Loucy (cell line): ENCODE data around the gene CHST7.

Experiments
- H2AFZ ChIP-seq: fragments of 200-600 bp; sonication (generic); 2 replicates; pipeline ENCODE4 v1.6.0; 2016; ENCODE audit warnings: antibody characterized with exemption, mild to moderate bottlenecking, low read length, moderate library complexity
- H3F3A ChIP-seq: fragments of 200-600 bp; 2 replicates; pipeline ENCODE4 v1.6.0; 2016; ENCODE audit warnings: antibody characterized with exemption, low read depth, mild to moderate bottlenecking
- H3K27me3 ChIP-seq: fragments of 200-600 bp; sonication (generic); 2 replicates; pipeline ENCODE4 v1.6.1; 2014; ENCODE audit warnings: low read length, mild to moderate bottlenecking; ENCODE audit not compliant: insufficient read depth, poor library complexity, severe bottlenecking
- H3K36me3 ChIP-seq: fragments of 200-600 bp; sonication (generic); 2 replicates; pipeline ENCODE4 v1.6.1; 2016; ENCODE audit warnings: low read length; ENCODE audit not compliant: insufficient read depth
- H3K4me1 ChIP-seq: fragments of 200-600 bp; sonication (generic); 2 replicates; pipeline ENCODE4 v1.5.1; 2014; ENCODE audit warnings: low read length, mild to moderate bottlenecking; ENCODE audit not compliant: insufficient read depth, poor library complexity, severe bottlenecking
- H3K4me2 ChIP-seq: fragments of 200-600 bp; sonication (generic); 2 replicates; pipeline ENCODE4 v1.6.0; 2014; ENCODE audit warnings: antibody characterized with exemption, low read length, low read depth, mild to moderate bottlenecking; ENCODE audit not compliant: poor library complexity, severe bottlenecking
- H3K4me3 ChIP-seq: fragments of 200-600 bp; sonication (generic); 2 replicates; pipeline ENCODE4 v1.5.1; 2014; ENCODE audit warnings: low read length, mild to moderate bottlenecking, mixed read lengths; ENCODE audit not compliant: poor library complexity, severe bottlenecking
- H3K79me2 ChIP-seq: fragments of 200-600 bp; sonication (generic); 2 replicates; pipeline ENCODE4 v1.6.1; 2014; ENCODE audit warnings: low read length; ENCODE audit not compliant: insufficient read depth
- H3K9ac ChIP-seq: fragments of 200-600 bp; sonication (generic); 2 replicates; pipeline ENCODE4 v1.6.0; 2014; ENCODE audit warnings: mild to moderate bottlenecking, low read depth, low read length, moderate library complexity; ENCODE audit not compliant: poor library complexity, severe bottlenecking
- H3K9me2 ChIP-seq: fragments of 200-600 bp; sonication (generic); replicated peaks from 2 replicates; pipeline ENCODE4 v1.6.1; 2016; ENCODE audit warnings: low read depth, low read length, mixed read lengths
- H3K9me3 ChIP-seq: fragments of 200-600 bp; sonication (generic); 2 replicates; pipeline ENCODE4 v1.6.1; 2014; ENCODE audit warnings: mild to moderate bottlenecking, antibody characterized with exemption, low read length, low read depth; ENCODE audit not compliant: insufficient read depth
- H4K20me1 ChIP-seq: fragments of 200-600 bp; sonication (generic); 2 replicates; pipeline ENCODE4 v1.6.0; 2014; ENCODE audit warnings: antibody characterized with exemption, low read length, mild to moderate bottlenecking; ENCODE audit not compliant: insufficient read depth, poor library complexity, severe bottlenecking
- EZH2phosphoT487 ChIP-seq: fragments of 200-600 bp; IDR thresholded peaks from 2 replicates; pipeline ENCODE4 v1.6.1; 2018; ENCODE audit warnings: antibody characterized with exemption, mild to moderate bottlenecking, moderate library complexity, borderline replicate concordance
- TF ChIP-seq, protein P1 (sequence below): fragments of 200-600 bp; sonication (generic); conservative IDR thresholded peaks from 2 replicates; pipeline ENCODE4 v1.5.1; 2014; ENCODE audit warnings: mild to moderate bottlenecking, antibody characterized with exemption, low read length

CHST7 gene

DNA sequence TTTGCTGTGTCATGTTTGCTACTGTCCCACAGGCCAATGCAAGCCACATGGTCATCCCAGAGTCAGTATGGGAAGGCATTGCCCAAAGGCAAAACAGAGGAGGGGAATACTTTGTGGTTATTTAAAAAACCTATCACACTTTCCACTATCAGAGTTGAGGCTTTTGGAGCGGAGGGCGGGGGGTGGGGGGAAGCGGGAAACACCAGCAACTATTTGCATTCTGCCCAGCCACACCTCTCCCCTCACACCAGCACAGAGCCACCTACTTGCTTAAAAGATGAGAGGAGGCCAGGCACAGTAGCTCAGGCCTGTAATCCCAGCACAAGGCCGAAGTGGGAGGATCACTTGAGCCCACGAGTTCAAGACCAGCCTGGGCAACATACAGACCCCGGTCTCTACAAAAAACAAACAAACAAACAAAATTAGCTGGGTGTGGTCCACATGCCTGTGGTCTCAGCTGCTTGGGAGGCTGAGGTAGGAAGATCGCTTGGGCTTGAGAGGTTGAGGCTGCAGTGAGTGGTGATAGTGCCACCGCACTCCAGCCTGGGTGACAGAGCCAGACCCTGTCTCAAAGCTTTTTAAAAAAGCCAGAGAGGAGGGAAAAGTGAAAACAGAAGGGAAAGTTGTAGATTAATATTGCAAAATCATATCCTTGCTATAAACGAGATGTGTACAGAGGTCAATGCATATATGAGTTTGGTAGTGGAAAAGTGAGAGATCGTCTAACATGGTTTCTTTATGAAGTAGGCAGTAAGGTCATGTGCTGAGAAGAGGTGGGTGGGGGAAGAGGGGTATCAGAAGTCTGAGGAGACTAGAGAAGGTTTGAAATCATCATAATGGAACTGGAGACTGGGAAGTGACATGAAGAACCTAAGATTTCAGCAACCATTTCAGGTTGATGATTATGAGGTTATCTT is 1.9 kb upstream of the CHST7 start:
- no peak overlapping the region for H2AFZ ChIP-seq
- H4K20me1 ChIP-seq, result no peaks in the 10 kb centered on the region
- H3K36me3 ChIP-seq, result no peaks in the 10 kb centered on the region
- no peaks in the 10 kb centered on the region for H3K9me2 ChIP-seq
- no peaks in the 10 kb centered on the region for H3F3A ChIP-seq
- no peaks in the 10 kb centered on the region for H3K9me3 ChIP-seq
- TF ChIP-seq EZH2phosphoT487, result no peak
- TF ChIP-seq, protein P1, sequence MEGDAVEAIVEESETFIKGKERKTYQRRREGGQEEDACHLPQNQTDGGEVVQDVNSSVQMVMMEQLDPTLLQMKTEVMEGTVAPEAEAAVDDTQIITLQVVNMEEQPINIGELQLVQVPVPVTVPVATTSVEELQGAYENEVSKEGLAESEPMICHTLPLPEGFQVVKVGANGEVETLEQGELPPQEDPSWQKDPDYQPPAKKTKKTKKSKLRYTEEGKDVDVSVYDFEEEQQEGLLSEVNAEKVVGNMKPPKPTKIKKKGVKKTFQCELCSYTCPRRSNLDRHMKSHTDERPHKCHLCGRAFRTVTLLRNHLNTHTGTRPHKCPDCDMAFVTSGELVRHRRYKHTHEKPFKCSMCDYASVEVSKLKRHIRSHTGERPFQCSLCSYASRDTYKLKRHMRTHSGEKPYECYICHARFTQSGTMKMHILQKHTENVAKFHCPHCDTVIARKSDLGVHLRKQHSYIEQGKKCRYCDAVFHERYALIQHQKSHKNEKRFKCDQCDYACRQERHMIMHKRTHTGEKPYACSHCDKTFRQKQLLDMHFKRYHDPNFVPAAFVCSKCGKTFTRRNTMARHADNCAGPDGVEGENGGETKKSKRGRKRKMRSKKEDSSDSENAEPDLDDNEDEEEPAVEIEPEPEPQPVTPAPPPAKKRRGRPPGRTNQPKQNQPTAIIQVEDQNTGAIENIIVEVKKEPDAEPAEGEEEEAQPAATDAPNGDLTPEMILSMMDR, result no peak
- H3K4me3 ChIP-seq, result no peak overlapping the region
- H3K27me3 ChIP-seq, result no peaks in the 10 kb centered on the region
- peaks cover 3% of the 10 kb centered on the region for H3K79me2 ChIP-seq
- no peak overlapping the region for H3K9ac ChIP-seq
- peak overlapping the region; percentile 90 for H3K4me2 ChIP-seq
- peaks cover 15% of the 10 kb centered on the region for H3K4me1 ChIP-seq

DNA sequence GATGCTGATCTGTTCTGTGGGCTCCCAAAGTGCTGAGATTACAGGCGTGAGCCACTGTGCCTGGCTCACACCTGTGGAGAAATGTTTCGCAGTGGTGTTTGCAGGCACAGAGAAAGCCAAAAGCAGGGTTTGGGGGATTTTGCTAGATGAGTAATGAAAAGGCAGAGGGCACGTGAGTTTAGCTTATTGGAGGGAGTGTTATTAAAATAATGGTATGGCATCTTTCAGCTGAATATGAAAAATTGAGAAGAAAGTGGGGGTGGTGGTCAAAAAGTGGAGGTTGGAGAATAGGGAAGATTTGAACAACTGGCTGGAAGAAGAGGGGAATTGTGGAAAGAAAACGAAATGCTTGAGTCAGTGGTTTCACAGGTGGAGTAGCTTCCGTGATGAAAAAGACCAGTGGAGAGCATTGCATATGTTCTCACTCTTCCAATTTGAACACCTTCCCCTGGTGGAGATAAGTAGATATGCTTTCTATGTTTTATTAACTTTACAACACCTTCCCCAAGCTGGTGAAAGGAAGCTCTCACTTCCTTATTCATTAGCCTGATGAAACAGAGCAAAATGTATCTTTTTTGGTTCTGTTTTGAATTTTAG is 1.1 kb upstream of the CHST7 start:
- H3K9me2 ChIP-seq, result no peaks in the 10 kb centered on the region
- no peaks in the 10 kb centered on the region for H3F3A ChIP-seq
- H3K27me3 ChIP-seq, result no peaks in the 10 kb centered on the region
- peak overlapping the region; percentile 69 for H3K9ac ChIP-seq
- peaks cover 15% of the 10 kb centered on the region for H3K4me1 ChIP-seq
- H4K20me1 ChIP-seq, result no peaks in the 10 kb centered on the region
- no peaks in the 10 kb centered on the region for H3K9me3 ChIP-seq
- H3K4me2 ChIP-seq, result peak overlapping the region; percentile 90
- H2AFZ ChIP-seq, result peak overlapping the region; percentile 99
- no peaks in the 10 kb centered on the region for H3K36me3 ChIP-seq
- TF ChIP-seq, protein P1, result no peak
- no peak for TF ChIP-seq EZH2phosphoT487
- peaks cover 3% of the 10 kb centered on the region for H3K79me2 ChIP-seq
- H3K4me3 ChIP-seq, result peak overlapping the region; percentile 84

DNA sequence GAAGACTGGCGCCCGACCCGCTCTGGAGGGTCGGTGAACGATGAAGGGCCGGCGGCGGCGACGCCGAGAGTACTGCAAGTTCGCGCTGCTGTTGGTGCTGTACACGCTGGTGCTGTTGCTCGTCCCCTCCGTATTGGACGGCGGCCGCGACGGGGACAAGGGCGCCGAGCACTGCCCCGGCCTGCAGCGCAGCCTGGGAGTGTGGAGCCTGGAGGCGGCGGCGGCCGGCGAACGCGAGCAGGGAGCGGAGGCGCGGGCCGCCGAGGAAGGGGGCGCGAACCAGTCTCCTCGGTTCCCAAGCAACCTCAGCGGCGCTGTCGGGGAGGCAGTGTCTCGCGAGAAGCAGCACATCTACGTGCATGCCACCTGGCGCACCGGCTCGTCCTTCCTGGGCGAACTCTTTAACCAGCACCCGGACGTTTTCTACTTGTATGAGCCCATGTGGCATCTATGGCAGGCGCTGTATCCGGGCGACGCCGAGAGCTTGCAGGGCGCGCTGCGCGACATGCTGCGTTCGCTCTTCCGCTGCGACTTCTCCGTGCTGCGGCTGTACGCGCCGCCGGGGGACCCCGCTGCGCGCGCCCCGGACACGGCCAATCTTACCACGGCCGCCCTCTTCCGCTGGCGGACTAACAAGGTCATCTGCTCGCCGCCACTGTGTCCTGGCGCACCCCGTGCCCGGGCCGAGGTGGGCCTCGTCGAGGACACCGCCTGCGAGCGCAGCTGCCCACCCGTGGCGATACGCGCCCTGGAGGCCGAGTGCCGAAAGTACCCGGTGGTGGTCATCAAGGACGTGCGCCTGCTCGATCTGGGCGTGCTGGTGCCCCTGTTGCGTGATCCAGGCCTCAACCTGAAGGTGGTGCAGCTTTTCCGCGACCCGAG is 568 bp downstream of the CHST7 start:
- TF ChIP-seq, protein P1, result no peak
- TF ChIP-seq EZH2phosphoT487, result no peak
- Histone ChIP-seq H3F3A (no peaks in the 10 kb centered on the region), H3K36me3 (no peaks in the 10 kb centered on the region), H2AFZ (peak overlapping the region; percentile 99), H3K4me2 (peak overlapping the region; percentile 90), H3K9me2 (no peaks in the 10 kb centered on the region), H3K4me1 (peaks cover 20% of the 10 kb centered on the region), H4K20me1 (no peaks in the 10 kb centered on the region), H3K4me3 (peak overlapping the region; percentile 84), H3K27me3 (no peaks in the 10 kb centered on the region), H3K9ac (peak overlapping the region; percentile 69), H3K9me3 (no peaks in the 10 kb centered on the region), H3K79me2 (peaks cover 3% of the 10 kb centered on the region)
